Keratinocyte (primary cell): Measurements from ENCODE around the gene PPP2R5C.

Source experiments
- CTCF ChIP-seq, 3 experiments: IDR thresholded peaks in 1 of 3; conservative IDR thresholded peaks in 1 of 3; optimal IDR thresholded peaks in 1 of 3; 2 replicates in 2 of 3; 3 replicates in 1 of 3; pipeline versions ENCODE3 to v1.5.1; 2011; ENCODE audit warnings: low read length in 3 of 3, mild to moderate bottlenecking in 3 of 3, moderate library complexity in 2 of 3, control low read depth in 1 of 3, inconsistent platforms in 1 of 3; ENCODE audit not compliant: insufficient read depth in 2 of 3; ENCODE audit errors: extremely low read depth in 1 of 3
- EZH2 ChIP-seq: IDR thresholded peaks from one replicate; pipeline ENCODE4 v1.6.1; 2012; ENCODE audit warnings: inconsistent platforms, mild to moderate bottlenecking, low read length, moderate library complexity

DNA sequence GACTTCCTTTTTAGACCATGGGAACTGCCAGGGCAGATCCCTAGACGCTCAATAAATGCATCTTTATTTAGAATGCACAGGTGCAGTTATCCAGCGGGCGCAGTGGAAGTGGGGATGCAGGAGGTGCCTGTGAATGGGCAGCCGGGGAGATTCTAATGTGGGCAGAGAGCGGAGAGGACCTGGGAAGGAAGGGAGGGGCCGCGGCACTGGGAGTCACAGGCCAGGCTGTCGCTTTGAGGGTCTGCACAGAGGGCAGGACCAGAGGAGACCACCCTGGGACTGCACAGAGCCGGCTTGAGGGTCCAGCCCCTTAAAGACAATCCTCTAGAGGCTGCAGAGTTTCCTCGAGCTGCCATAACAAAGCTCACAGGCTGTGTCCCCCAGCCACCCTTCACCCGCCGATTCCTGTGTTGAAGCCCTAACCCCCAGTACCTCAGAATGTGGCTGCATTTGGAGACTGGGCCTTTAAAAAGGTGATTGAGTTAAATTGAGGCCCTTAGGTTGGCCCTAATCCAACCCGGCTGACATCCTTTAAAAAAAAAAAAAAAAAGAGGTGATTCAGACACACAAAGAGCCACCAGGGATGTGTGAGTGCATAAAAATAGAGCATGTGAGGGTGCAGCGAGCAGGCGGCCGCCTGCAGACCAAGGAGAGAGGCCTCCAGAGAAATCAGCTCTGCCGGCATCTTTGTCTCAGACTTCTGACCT is 44.4 kb upstream of the PPP2R5C start:
- TF ChIP-seq EZH2: no peak
- no peak for TF ChIP-seq CTCF (optimal IDR thresholded peaks at IDR 0.05 in 1 of 3, IDR thresholded peaks at IDR 0.05 in 1 of 3, conservative IDR thresholded peaks at IDR 0.05 in 1 of 3; ENCODE audit: extremely low read depth in 1 of 3, insufficient read depth in 2 of 3, low read length in 3 of 3)
